ENCODE data around the gene GNA12. TPM values are rescaled to one million over a fixed set of nuclear protein-coding genes. Genes with fewer than 3 reads are reported as not detected.

GNA12 gene
- total and polyA plus RNA-seq, 9 of the 15 experiments (the other 6 are each of a cell fraction or from before 2014, with no cell fraction given) = 0.65 to 32.7 (median 9.6) TPM

- no peak for TF ChIP-seq STAG1 (CRISPR knock-in tag; IDR thresholded peaks at IDR 0.05; ENCODE audit: borderline replicate concordance)
- TF ChIP-seq CAMTA2 (CRISPR knock-in tag; conservative IDR thresholded peaks at IDR 0.05) = no peak
- TF ChIP-seq TEAD4 (IDR thresholded peaks at IDR 0.05; ENCODE audit: low read length) = no peak
- no peak for TF ChIP-seq TEAD4 (CRISPR knock-in tag; IDR thresholded peaks at IDR 0.05; ENCODE audit: borderline replicate concordance)
Observed at GRCh38 chr7:2824026-2824677, 20.0 kb downstream of the GNA12 start (continued).

- intact Hi-C loops (cut with micrococcal nuclease) = no loop called here
- no peak for FAIRE-seq
Observed at GRCh38 chr7:2823130-2823529, 21.0 kb downstream of the GNA12 start.

More at GRCh38 chr7:2823130-2823529, 21.0 kb downstream of the GNA12 start:
- POLR2A ChIA-PET = interaction anchor here (1.4 kb wide), 1 partner anchor 11 kb away, joined by 3 read pairs; no protein-coding TSS in a partner anchor
- WGBS (ENCODE audit: insufficient coverage, low coverage, missing lambda C conversion rate) = 61% methylated on average over 5 of the region's 5 CpGs
- ATAC-seq (no peak), DNase-seq (ENCODE audit: extremely low read depth in 1 of 4, low spot score in 3 of 4) (no peak)
- no TSS peak for BruUV-seq (replicated peaks)
- Histone ChIP-seq H3K27ac (ENCODE audit: extremely low read depth, low read depth, low read length) (no peak overlapping the region), H3K9ac (ENCODE audit: insufficient read depth in 1 of 2, low read depth in 2 of 2, low read length in 2 of 2) (no peak overlapping the region), H3K27me3 (ENCODE audit: control insufficient read depth in 2 of 2, insufficient read depth in 2 of 2, low read length in 2 of 2) (no peaks in the 10 kb centered on the region), H3K4me2 (ENCODE audit: insufficient read depth, low read length) (no peak overlapping the region), H3K4me3 (no peak overlapping the region), H4K20me1 (replicated peaks; ENCODE audit: control insufficient read depth, insufficient read depth, low read length) (peaks cover 8% of the 10 kb centered on the region), H3K9me3 (replicated peaks; ENCODE audit: control insufficient read depth, insufficient read depth, low read depth, low read length) (no peaks in the 10 kb centered on the region), H3K36me3 (ENCODE audit: control insufficient read depth, insufficient read depth, low read length) (no peaks in the 10 kb centered on the region), H3K9me1 (ENCODE audit: control insufficient read depth, insufficient read depth, low read length) (no peaks in the 10 kb centered on the region), H3K4me1 (replicated peaks in 1 of 2; ENCODE audit: control insufficient read depth in 2 of 2, insufficient read depth in 2 of 2, low read length in 2 of 2) (peaks cover 0 to 4% of the 10 kb centered on the region in 2 experiments; a peak in 3 of 5 replicates), H2AFZ (ENCODE audit: low read depth, low read length) (no peak overlapping the region), H3K79me2 (ENCODE audit: control insufficient read depth, insufficient read depth, low read length) (peaks cover 32% of the 10 kb centered on the region)
- CTCF ChIA-PET (ENCODE audit: low intra/inter-chr PET ratio) = no interaction called here
- TF ChIP-seq KDM5B (IDR thresholded peaks at IDR 0.05; ENCODE audit: insufficient replicate concordance, low read depth, low read length) (no peak), ZNF76 (CRISPR knock-in tag; IDR thresholded peaks at IDR 0.05; ENCODE audit: borderline replicate concordance) (no peak), ZBTB43 (CRISPR knock-in tag; IDR thresholded peaks at IDR 0.05) (no peak), PYGO2 (tag; IDR thresholded peaks at IDR 0.05) (no peak), SOX6 (IDR thresholded peaks at IDR 0.05) (no peak), BCL6 (CRISPR knock-in tag; IDR thresholded peaks at IDR 0.05) (no peak), TCF7 (IDR thresholded peaks at IDR 0.05; ENCODE audit: borderline replicate concordance) (no peak), PRMT5 (CRISPR knock-in tag; IDR thresholded peaks at IDR 0.05) (no peak), SIN3A (IDR thresholded peaks at IDR 0.05; ENCODE audit: borderline replicate concordance in 2 of 2, control insufficient read depth in 1 of 2, low read depth in 2 of 2, low read length in 2 of 2) (no peak), EWSR1 (IDR thresholded peaks at IDR 0.05; ENCODE audit: borderline replicate concordance, low read depth, partially characterized antibody) (no peak), GTF2E2 (tag; IDR thresholded peaks at IDR 0.05) (no peak), ZNF717 (CRISPR knock-in tag; IDR thresholded peaks at IDR 0.05) (no peak), CBFB (CRISPR knock-in tag; IDR thresholded peaks at IDR 0.05) (no peak), TGIF2 (CRISPR knock-in tag; IDR thresholded peaks at IDR 0.05) (no peak), SREBF1 (IDR thresholded peaks at IDR 0.05; ENCODE audit: borderline replicate concordance, low read depth, low read length) (no peak), ZNF23 (CRISPR knock-in tag; IDR thresholded peaks at IDR 0.05) (no peak), ZNF134 (CRISPR knock-in tag; conservative IDR thresholded peaks at IDR 0.05) (no peak), ELF1 (tag; IDR thresholded peaks at IDR 0.05) (no peak), C11orf30 (IDR thresholded peaks at IDR 0.05; ENCODE audit: low read depth) (no peak)
- in situ Hi-C loops (cut with MboI) = no loop called here

Data from K562 (cell line).